ENCODE results near the gene MACROD2. TPM values are rescaled to one million over a fixed set of nuclear protein-coding genes. Genes with fewer than 3 reads are reported as not detected.

The MACROD2 gene
- total RNA-seq, 6 experiments from 2014 or later = 0.05 to 0.57 (median 0.11) TPM; not detected in 1

- DNase-seq = no peak
- H3K4me1 Mint-ChIP-seq (ENCODE audit: low read depth) = no peaks in the 10 kb centered on the region
- H3K9me3 Mint-ChIP-seq = peaks cover 39% of the 10 kb centered on the region
- H3K27ac Mint-ChIP-seq = no peak overlapping the region
- H3K4me3 Mint-ChIP-seq = no peak overlapping the region
- TF ChIP-seq CTCF (IDR thresholded peaks at IDR 0.05) = no peak
- no peaks in the 10 kb centered on the region; the same call in 1 of the 2 replicates for H3K27me3 Mint-ChIP-seq (ENCODE audit: insufficient read depth)
- H3K36me3 Mint-ChIP-seq (ENCODE audit: low read depth) = no peaks in the 10 kb centered on the region; the same call in 1 of the 2 replicates
Measured at GRCh38 chr20:14745830-14746229, 750.5 kb downstream of the MACROD2 start.

GRCh38 chr20:14751191-14751590, 755.9 kb downstream of the MACROD2 start:
- no peaks in the 10 kb centered on the region; the same call in 1 of the 2 replicates for H3K36me3 Mint-ChIP-seq (ENCODE audit: low read depth)

GRCh38 chr20:14757728-14758127, 762.4 kb downstream of the MACROD2 start:
- no peaks in the 10 kb centered on the region for H3K36me3 Mint-ChIP-seq (ENCODE audit: low read depth)
- H3K9me3 Mint-ChIP-seq = peaks cover 48% of the 10 kb centered on the region
- H3K27me3 Mint-ChIP-seq (ENCODE audit: insufficient read depth) = no peaks in the 10 kb centered on the region
- no peak for TF ChIP-seq CTCF (IDR thresholded peaks at IDR 0.05)
- no peaks in the 10 kb centered on the region for H3K4me1 Mint-ChIP-seq (ENCODE audit: low read depth)
- DNase-seq = no peak
- H3K27ac Mint-ChIP-seq = no peak overlapping the region
- no peak overlapping the region for H3K4me3 Mint-ChIP-seq

More at GRCh38 chr20:14751191-14751590, 755.9 kb downstream of the MACROD2 start:
- Mint-ChIP-seq H3K27ac (no peak overlapping the region), H3K4me3 (no peak overlapping the region), H3K4me1 (ENCODE audit: low read depth) (no peaks in the 10 kb centered on the region), H3K27me3 (ENCODE audit: insufficient read depth) (no peaks in the 10 kb centered on the region; the same call in 1 of the 2 replicates), H3K9me3 (peaks cover 50% of the 10 kb centered on the region)
- TF ChIP-seq CTCF (IDR thresholded peaks at IDR 0.05) = no peak
- DNase-seq = no peak

GRCh38 chr20:14758356-14758755, 763.0 kb downstream of the MACROD2 start:
- peaks cover 49% of the 10 kb centered on the region for H3K9me3 Mint-ChIP-seq
- H3K27me3 Mint-ChIP-seq (ENCODE audit: insufficient read depth) = no peaks in the 10 kb centered on the region
- no peak overlapping the region for H3K4me3 Mint-ChIP-seq
- no peak overlapping the region for H3K27ac Mint-ChIP-seq
- no peak for TF ChIP-seq CTCF (IDR thresholded peaks at IDR 0.05)
- no peaks in the 10 kb centered on the region for H3K4me1 Mint-ChIP-seq (ENCODE audit: low read depth)
- H3K36me3 Mint-ChIP-seq (ENCODE audit: low read depth) = no peaks in the 10 kb centered on the region
- DNase-seq = no peak

- no peaks in the 10 kb centered on the region for H3K27me3 Mint-ChIP-seq (ENCODE audit: insufficient read depth)
- H3K4me3 Mint-ChIP-seq = no peak overlapping the region
- H3K27ac Mint-ChIP-seq = no peak overlapping the region
- peaks cover 60% of the 10 kb centered on the region for H3K9me3 Mint-ChIP-seq
- no peaks in the 10 kb centered on the region for H3K4me1 Mint-ChIP-seq (ENCODE audit: low read depth)
- no peak for TF ChIP-seq CTCF (IDR thresholded peaks at IDR 0.05)
- no peak for DNase-seq
- H3K36me3 Mint-ChIP-seq (ENCODE audit: low read depth) = no peaks in the 10 kb centered on the region
Measured at GRCh38 chr20:14759979-14760378, 764.7 kb downstream of the MACROD2 start.

GRCh38 chr20:14761903-14762302, 766.6 kb downstream of the MACROD2 start:
- no peak for TF ChIP-seq CTCF (IDR thresholded peaks at IDR 0.05)
- Mint-ChIP-seq H3K27ac (no peak overlapping the region), H3K27me3 (ENCODE audit: insufficient read depth) (no peaks in the 10 kb centered on the region), H3K4me1 (ENCODE audit: low read depth) (no peaks in the 10 kb centered on the region), H3K36me3 (ENCODE audit: low read depth) (no peaks in the 10 kb centered on the region), H3K4me3 (no peak overlapping the region), H3K9me3 (peaks cover 61% of the 10 kb centered on the region)
- DNase-seq = no peak
